Pancreas (tissue), 10 donors: ENCODE results near the gene ESF1. TPM values are rescaled to one million over a fixed set of nuclear protein-coding genes. Genes with fewer than 3 reads are reported as not detected.

Experiments used
- ATAC-seq, 4 donors: fragments of 200-7000 bp; cut with Tn5 transposase; one replicate each; pipeline versions ENCODE4 v1.8.0 to v1.9.1; 2020; ENCODE audit warnings: mild to moderate bottlenecking in 4 of 4, moderate library complexity in 4 of 4
- DNase-seq, 6 donors: peaks; one replicate each; pipeline ENCODE4 v3.0.0-alpha.2; 2020
- FAIRE-seq: peaks from 2 replicates; lab custom pipeline; 2012; peaks lifted over from hg19 to GRCh38; lab: Jason Lieb, UNC
- H3K27ac ChIP-seq, 4 donors: fragments of 200-600 bp; sonication (generic); 1 replicate in 3 of 4; 2 replicates in 1 of 4; pipeline versions ENCODE4 v1.5.0 to v1.8.0; 2020
- H3K27me3 ChIP-seq, 4 donors: fragments of 200-600 bp; one replicate each; pipeline ENCODE4 v1.8.0; 2021
- H3K36me3 ChIP-seq, 3 donors: fragments of 200-600 bp; sonication (generic) in 1 of 3; one replicate each; pipeline versions ENCODE4 v1.5.0 to v1.8.0; 2020 to 2021
- H3K4me1 ChIP-seq, 3 donors: fragments of 200-600 bp; one replicate each; pipeline ENCODE4 v1.8.0; 2021
- H3K4me3 ChIP-seq, 4 donors: fragments of 200-600 bp; sonication (generic) in 2 of 4; one replicate each; pipeline versions ENCODE4 v1.5.0 to v1.8.0; 2020 to 2021
- H3K9me3 ChIP-seq, 4 donors: fragments of 200-600 bp; one replicate each; pipeline ENCODE4 v1.8.0; 2021
- WGBS, 2 donors: extraction: QIAGEN DNeasy Blood & Tissue Kit; methylation state at CpG; one replicate each; pipeline ENCODE4 v1.1.7; 2013; 5-methylcytosine and 5-hydroxymethylcytosine counted together
- intact Hi-C, 3 donors: fragments of 100-400 bp; cut with DNase I; formaldehyde crosslinking; loops; one replicate each; pipeline versions ENCODE4 v1.11.1 to v1.14.2; 2022
- polyA plus RNA-seq, 2 donors: library from polyadenylated mRNA; stranded (reverse); fragments of 200-250 nt; gene quantifications; one replicate each; pipeline ENCODE4 v1.2.3, GENCODE V29; 2013
- total RNA-seq, 6 donors: library from RNA; stranded (reverse); fragmentation: NEBNext Ultra II Directional in 4 of 6; extraction: Animal tissue kit (Norgen Biotek cat#: 25700) in 4 of 6; gene quantifications; one replicate each; pipeline versions ENCODE4 v1.2.1 to v1.2.4, GENCODE V29; 2021 to 2023
- TF ChIP-seq, protein P1 (sequence below), 4 donors: fragments of 200-600 bp; sonication (generic) in 3 of 4; IDR thresholded peaks; one replicate each; pipeline versions ENCODE4 v1.5.0 to v1.8.0; 2021; ENCODE audit warnings: antibody characterized with exemption in 4 of 4
- donor health status: healthy with polysubstance abuse.
- donor health status: DM: no; HTN: no; CAD: no; lungs with moderate emphysema.
- donor health status: DM: no; HTN: no; CAD: no.
- donor health status: control.
- donor health status: control.
- donor health status: Bipolar disorder and iron deficiency.
- donor health status: DM: yes; HTN: yes; CAD: no.
- donor health status: DM: no; HTN: no; CAD: no.
- donor health status: DM: no; HTN: no; CAD: no.
- donor health status: DM: yes; HTN: yes; CAD: no.

ESF1 gene
- total and polyA plus RNA-seq, 8 donors = 2.8 to 7.4 (median 5.9) TPM

DNA sequence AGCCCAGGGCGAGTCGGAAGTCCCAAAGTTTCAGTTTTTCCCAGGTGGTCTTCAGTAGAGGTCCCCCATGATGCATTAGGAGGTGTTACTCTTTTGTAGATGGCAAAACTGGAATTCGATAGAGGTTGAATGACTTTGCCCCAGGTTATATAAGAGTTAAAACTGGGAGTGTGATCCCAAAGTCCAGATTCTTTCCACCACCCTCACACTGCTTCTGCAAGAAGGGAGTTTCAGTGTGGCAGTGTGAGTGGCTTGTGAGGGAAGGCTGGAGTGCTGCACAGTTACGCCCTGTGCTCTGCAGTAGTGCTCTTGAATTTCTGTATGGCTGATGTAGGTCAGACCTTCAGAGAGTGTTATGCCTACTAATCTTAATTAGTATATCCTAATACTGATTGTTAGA is 30.0 kb upstream of the ESF1 start:
- 80 to 81% methylated on average over 4 of the region's 4 CpGs for WGBS, 2 donors
- Histone ChIP-seq H3K27me3 (no peaks in the 10 kb centered on the region), H3K4me3 (no peak overlapping the region), H3K4me1 (peaks cover 0 to 2% (median 0%) of the 10 kb centered on the region in 3 donors), H3K36me3 (peaks cover 0 to 48% (median 19%) of the 10 kb centered on the region in 3 donors), H3K27ac (no peak overlapping the region), H3K9me3 (no peaks in the 10 kb centered on the region)
- FAIRE-seq (no peak), ATAC-seq (no peak), DNase-seq (no peak)
- intact Hi-C loops = no loop called here
- TF ChIP-seq, protein P1, sequence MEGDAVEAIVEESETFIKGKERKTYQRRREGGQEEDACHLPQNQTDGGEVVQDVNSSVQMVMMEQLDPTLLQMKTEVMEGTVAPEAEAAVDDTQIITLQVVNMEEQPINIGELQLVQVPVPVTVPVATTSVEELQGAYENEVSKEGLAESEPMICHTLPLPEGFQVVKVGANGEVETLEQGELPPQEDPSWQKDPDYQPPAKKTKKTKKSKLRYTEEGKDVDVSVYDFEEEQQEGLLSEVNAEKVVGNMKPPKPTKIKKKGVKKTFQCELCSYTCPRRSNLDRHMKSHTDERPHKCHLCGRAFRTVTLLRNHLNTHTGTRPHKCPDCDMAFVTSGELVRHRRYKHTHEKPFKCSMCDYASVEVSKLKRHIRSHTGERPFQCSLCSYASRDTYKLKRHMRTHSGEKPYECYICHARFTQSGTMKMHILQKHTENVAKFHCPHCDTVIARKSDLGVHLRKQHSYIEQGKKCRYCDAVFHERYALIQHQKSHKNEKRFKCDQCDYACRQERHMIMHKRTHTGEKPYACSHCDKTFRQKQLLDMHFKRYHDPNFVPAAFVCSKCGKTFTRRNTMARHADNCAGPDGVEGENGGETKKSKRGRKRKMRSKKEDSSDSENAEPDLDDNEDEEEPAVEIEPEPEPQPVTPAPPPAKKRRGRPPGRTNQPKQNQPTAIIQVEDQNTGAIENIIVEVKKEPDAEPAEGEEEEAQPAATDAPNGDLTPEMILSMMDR (IDR thresholded peaks at IDR 0.05) = no peak

DNA sequence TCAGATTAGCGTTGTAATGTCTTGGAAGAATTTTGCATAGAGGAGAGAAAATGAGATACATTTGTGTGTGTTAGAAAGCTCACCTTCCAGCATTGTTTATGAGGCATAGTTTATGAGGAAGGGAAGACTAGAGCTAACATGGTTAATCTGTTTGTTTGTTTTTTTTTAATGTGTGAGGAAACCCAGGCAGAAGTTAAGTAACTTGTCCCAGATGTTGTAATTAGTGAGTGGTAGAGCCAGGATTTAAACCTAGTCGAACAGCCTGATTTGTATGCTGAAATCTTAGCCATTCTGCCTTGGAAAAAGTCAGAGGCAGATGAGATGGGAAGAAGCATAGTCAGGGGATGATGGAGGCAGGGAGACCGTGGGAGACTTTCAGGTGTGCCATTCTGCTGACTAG is 29.2 kb upstream of the ESF1 start:
- H3K4me3 ChIP-seq = no peak overlapping the region
- H3K36me3 ChIP-seq = peaks cover 0 to 56% (median 26%) of the 10 kb centered on the region in 3 donors
- TF ChIP-seq, protein P1 (IDR thresholded peaks at IDR 0.05) = no peak
- ATAC-seq = no peak
- no peak for DNase-seq
- intact Hi-C loops = no loop called here
- H3K9me3 ChIP-seq = no peaks in the 10 kb centered on the region
- WGBS, 2 donors = 38 to 48% methylated on average over 3 of the region's 3 CpGs
- no peaks in the 10 kb centered on the region for H3K4me1 ChIP-seq
- no peak overlapping the region for H3K27ac ChIP-seq
- no peaks in the 10 kb centered on the region for H3K27me3 ChIP-seq
- no peak for FAIRE-seq

DNA sequence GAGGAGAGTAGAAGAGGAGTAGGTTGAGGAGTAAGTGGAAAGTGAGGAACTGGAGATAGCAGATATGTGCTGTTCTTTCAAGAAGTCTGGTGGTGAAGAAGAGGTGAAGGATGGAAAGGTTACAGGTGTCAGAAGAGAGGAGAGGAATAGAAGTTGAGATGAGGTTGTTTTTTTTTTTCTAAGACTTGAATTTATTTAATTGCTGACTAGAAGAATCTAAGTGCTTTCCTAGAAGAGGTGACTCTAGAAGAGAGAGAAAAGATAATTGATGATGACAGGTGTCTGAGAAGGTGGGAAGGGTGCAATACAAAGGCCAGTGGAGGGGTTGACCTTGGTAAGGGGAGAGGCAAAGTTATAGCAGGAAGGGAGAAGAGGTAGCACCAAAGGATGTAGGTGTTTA is 25.7 kb upstream of the ESF1 start:
- intact Hi-C loops = no loop called here
- H3K27me3 ChIP-seq = no peaks in the 10 kb centered on the region
- H3K4me3 ChIP-seq = no peak overlapping the region
- no peaks in the 10 kb centered on the region for H3K9me3 ChIP-seq
- FAIRE-seq (no peak), DNase-seq (no peak), ATAC-seq (no peak)
- no peaks in the 10 kb centered on the region for H3K4me1 ChIP-seq
- no peak overlapping the region for H3K27ac ChIP-seq
- TF ChIP-seq, protein P1 (IDR thresholded peaks at IDR 0.05) = no peak
- peaks cover 0 to 48% (median 29%) of the 10 kb centered on the region in 3 donors for H3K36me3 ChIP-seq

DNA sequence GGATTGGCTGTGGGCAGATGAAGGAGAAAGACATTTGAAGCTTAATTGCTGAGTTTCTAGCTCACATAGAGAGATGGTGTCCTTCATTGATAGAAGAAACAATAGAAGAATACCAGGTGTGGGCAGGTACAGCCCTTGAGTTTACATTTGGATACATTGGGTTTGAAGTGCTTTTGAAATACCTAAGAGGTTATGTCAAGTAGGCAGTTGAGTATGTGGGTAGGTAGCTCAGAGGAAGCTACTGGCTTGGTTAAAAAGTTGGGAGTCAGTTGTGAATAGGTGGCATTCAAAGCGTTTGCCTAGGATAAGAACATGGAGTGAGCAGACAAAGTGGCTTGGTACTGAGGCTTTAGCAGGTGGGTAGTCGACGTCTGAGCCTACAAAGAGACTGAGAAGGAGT is 25.1 kb upstream of the ESF1 start:
- TF ChIP-seq, protein P1 (IDR thresholded peaks at IDR 0.05) = no peak
- intact Hi-C loops = no loop called here
- Histone ChIP-seq H3K9me3 (no peaks in the 10 kb centered on the region), H3K36me3 (peaks cover 0 to 42% (median 32%) of the 10 kb centered on the region in 3 donors), H3K4me3 (no peak overlapping the region), H3K27me3 (no peaks in the 10 kb centered on the region), H3K27ac (no peak overlapping the region), H3K4me1 (no peaks in the 10 kb centered on the region)
- WGBS, 2 donors = 87 to 92% methylated on average over 3 of the region's 3 CpGs
- DNase-seq = no peak
- ATAC-seq = no peak
- no peak for FAIRE-seq

DNA sequence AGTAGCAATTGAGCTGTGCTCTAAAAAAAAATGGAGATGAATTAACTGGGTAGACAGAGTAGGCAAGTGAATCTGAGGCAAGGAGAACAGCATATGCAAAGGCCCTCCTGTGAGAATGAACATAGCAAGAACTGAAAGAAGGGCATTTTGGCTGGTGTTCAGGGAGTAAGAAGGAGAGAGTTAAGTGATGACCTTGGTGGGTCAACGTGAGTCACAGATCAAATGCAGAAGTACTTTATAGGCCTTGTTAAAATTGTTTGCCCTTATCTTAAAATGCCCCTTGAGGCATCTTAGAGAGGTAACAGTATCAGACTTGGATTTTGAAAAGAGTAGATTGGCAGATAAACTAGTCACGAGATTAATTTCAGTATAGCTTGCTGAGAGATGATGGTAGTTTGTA is 24.7 kb upstream of the ESF1 start:
- ATAC-seq = no peak
- Histone ChIP-seq H3K4me3 (no peak overlapping the region), H3K27me3 (no peaks in the 10 kb centered on the region), H3K9me3 (no peaks in the 10 kb centered on the region), H3K36me3 (peaks cover 0 to 37% (median 32%) of the 10 kb centered on the region in 3 donors), H3K4me1 (no peaks in the 10 kb centered on the region), H3K27ac (no peak overlapping the region)
- intact Hi-C loops = no loop called here
- no peak for DNase-seq
- 59 to 68% methylated on average over 2 of the region's 2 CpGs for WGBS, 2 donors
- no peak for FAIRE-seq
- TF ChIP-seq, protein P1 (IDR thresholded peaks at IDR 0.05) = no peak
